GM23338 (cell line): ENCODE measurements around the gene NUDT2.

Source experiments
- CREB1 ChIP-seq: fragments of 250-450 bp; sonication (Bioruptor Pico); IDR thresholded peaks from 2 replicates; pipeline ENCODE4 v1.5.0; 2020; ENCODE audit warnings: low read depth, mild to moderate bottlenecking, moderate library complexity
- EZH2 ChIP-seq: fragments of 200-600 bp; sonication (generic); IDR thresholded peaks from one replicate; pipeline ENCODE4 v1.8.0; 2017; ENCODE audit warnings: antibody characterized with exemption, mild to moderate bottlenecking, low read depth; ENCODE audit not compliant: unreplicated experiment
- EZH2phosphoT487 ChIP-seq: fragments of 200-600 bp; sonication (generic); IDR thresholded peaks from one replicate; pipeline ENCODE4 v1.8.1; 2018; ENCODE audit warnings: antibody characterized with exemption; ENCODE audit not compliant: unreplicated experiment
- JUNB ChIP-seq: IDR thresholded peaks from one replicate; pipeline ENCODE4 v1.6.1; 2016; ENCODE audit warnings: antibody characterized with exemption; ENCODE audit not compliant: unreplicated experiment
- NANOG ChIP-seq: IDR thresholded peaks from 2 replicates; pipeline ENCODE4 v1.6.1; 2016; ENCODE audit warnings: antibody characterized with exemption, borderline replicate concordance
- POLR2AphosphoS5 ChIP-seq: IDR thresholded peaks from 2 replicates; pipeline ENCODE4 v1.6.1; 2016; ENCODE audit warnings: antibody characterized with exemption, low read depth
- REST ChIP-seq: IDR thresholded peaks from one replicate; pipeline ENCODE4 v1.6.1; 2018; ENCODE audit warnings: antibody characterized with exemption; ENCODE audit not compliant: unreplicated experiment
- ZNF114 ChIP-seq: fragments of 250-450 bp; sonication (Bioruptor Pico); IDR thresholded peaks from 2 replicates; pipeline ENCODE4 v1.5.0; 2020; ENCODE audit warnings: mild to moderate bottlenecking, moderate library complexity
- ZNF331 ChIP-seq: fragments of 250-450 bp; sonication (Bioruptor Pico); IDR thresholded peaks from 2 replicates; pipeline ENCODE4 v1.5.0; 2020; ENCODE audit warnings: low read depth, mild to moderate bottlenecking, moderate library complexity
- TF ChIP-seq, protein P1 (sequence below), 2 experiments: fragments of 200-600 bp in 1 of 2; sonication (generic) in 1 of 2; conservative IDR thresholded peaks; 2 replicates each; pipeline versions ENCODE4 v1.5.1 to v1.6.1; 2016 to 2017; ENCODE audit warnings: antibody characterized with exemption in 2 of 2, low read depth in 2 of 2, mild to moderate bottlenecking in 2 of 2, moderate library complexity in 1 of 2
- TF ChIP-seq, protein P2 (sequence below): IDR thresholded peaks from 2 replicates; pipeline ENCODE4 v1.6.1; 2016; ENCODE audit warnings: antibody characterized with exemption

DNA sequence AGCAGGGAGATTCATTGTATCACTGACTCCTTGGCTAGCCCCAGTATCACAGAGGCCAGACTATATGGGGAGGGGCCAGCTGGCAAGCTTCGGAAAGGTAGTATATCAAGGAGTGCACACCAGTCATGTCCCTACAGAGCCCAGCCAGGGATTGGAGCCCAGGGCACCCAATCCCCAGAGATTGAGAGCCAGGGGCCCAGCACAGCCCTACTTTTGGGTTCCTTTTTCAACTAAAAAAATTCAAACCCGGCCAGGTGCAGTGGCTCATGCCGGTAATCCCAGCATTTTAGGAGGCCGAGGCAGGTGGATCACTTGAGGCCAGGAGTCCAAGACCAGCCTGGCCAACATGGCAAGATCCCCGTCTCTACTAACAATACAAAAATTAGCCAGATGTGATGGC lies 52.7 kb downstream of the NUDT2 start:
- TF ChIP-seq NANOG (no peak), EZH2 (no peak), EZH2phosphoT487 (no peak), POLR2AphosphoS5 (no peak), REST (no peak), CREB1 (CRISPR knock-in tag) (no peak), JUNB (no peak), ZNF331 (no peak), ZNF114 (no peak)
- TF ChIP-seq, protein P1, sequence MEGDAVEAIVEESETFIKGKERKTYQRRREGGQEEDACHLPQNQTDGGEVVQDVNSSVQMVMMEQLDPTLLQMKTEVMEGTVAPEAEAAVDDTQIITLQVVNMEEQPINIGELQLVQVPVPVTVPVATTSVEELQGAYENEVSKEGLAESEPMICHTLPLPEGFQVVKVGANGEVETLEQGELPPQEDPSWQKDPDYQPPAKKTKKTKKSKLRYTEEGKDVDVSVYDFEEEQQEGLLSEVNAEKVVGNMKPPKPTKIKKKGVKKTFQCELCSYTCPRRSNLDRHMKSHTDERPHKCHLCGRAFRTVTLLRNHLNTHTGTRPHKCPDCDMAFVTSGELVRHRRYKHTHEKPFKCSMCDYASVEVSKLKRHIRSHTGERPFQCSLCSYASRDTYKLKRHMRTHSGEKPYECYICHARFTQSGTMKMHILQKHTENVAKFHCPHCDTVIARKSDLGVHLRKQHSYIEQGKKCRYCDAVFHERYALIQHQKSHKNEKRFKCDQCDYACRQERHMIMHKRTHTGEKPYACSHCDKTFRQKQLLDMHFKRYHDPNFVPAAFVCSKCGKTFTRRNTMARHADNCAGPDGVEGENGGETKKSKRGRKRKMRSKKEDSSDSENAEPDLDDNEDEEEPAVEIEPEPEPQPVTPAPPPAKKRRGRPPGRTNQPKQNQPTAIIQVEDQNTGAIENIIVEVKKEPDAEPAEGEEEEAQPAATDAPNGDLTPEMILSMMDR (conservative IDR thresholded peaks at IDR 0.05; ENCODE audit: low read depth in 2 of 2), result no peak
- TF ChIP-seq, protein P2, sequence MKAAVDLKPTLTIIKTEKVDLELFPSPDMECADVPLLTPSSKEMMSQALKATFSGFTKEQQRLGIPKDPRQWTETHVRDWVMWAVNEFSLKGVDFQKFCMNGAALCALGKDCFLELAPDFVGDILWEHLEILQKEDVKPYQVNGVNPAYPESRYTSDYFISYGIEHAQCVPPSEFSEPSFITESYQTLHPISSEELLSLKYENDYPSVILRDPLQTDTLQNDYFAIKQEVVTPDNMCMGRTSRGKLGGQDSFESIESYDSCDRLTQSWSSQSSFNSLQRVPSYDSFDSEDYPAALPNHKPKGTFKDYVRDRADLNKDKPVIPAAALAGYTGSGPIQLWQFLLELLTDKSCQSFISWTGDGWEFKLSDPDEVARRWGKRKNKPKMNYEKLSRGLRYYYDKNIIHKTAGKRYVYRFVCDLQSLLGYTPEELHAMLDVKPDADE, result no peak
